ENCODE measurements around the gene FIGNL2.
"Not testable (repeated sequence)": the region's sequence is repeated elsewhere in the genome, so short reads cannot be mapped to it uniquely, and the experiment has no call there.

Gene FIGNL2

DNA sequence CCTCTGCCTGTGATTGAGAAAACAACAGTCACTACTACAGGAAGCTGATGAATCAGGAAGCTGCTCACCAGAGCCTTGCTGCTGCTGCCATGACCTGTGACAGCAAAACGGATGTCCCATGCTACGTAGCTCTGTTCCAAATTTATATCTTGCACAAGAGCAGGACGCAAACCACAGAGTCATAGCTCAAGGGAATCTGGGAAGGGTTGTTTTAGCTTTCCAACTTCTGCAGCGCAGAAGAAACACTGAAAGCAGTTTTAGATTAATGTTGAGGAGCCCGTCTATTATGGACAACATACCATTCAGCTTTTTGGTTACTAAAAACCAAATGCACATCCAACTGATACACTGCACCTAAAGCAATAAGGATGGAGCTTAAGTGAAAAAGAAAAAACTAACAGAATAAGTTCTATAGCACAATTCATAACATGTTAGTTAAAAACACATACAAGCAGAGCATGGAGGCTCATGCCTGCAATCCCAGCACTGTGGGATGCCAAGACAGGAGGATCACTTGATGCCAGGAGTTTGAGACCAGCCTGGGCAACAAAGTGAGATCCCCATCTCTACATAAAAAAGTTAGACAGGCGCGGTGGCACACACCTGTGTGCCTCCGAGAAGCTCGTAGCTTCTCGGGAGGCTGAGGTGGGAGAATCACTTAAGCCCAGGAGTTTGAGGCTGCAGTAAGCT is 37.6 kb upstream of the FIGNL2 start:
- peaks cover 2% of the 10 kb centered on the region for H3K27me3 Mint-ChIP-seq (ENCODE audit: low read depth)
- DNase-seq (ENCODE audit: low spot score): peak; percentile 23
- peaks cover 2% of the 10 kb centered on the region for H3K36me3 Mint-ChIP-seq (ENCODE audit: low read depth)
- H3K9me3 Mint-ChIP-seq: peaks cover 11% of the 10 kb centered on the region
- peak overlapping the region; percentile 52 for H3K4me3 Mint-ChIP-seq
- H3K27ac Mint-ChIP-seq: peak overlapping the region; percentile 79
- H3K4me1 Mint-ChIP-seq (ENCODE audit: low read depth): peaks cover 9% of the 10 kb centered on the region

DNA sequence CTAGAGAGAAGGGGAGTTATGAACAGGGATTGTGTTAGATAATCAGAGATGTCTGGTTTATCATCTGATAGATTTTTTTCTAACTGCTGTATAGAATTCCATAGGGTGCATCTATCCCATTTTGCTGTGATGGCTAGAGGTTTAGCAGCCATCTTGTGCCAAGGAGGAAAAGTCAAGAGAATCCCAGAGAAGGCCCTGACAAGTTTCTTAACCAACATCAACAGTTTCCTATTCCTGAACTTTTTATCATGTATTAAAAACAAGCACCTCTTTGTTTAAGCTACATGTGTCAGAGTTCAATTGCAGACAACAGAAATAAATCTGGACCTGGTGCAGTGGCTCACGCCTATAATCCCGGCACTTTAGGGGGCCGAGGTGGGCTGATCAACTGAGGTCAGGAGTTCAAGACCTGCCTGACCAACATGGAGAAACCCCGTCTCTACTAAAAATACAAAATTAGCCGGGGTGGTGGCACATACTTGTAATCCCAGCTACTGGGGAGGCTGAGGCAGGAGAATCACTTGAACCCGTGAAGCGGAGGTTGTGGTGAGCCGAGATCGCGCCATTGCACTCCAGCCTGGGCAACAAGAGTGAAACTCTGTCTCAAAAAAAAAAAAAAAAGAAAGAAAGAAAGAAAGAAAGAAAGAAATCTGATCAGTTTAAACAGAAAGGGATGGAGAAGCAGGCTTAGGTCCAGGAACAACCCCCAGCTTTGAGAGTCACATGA is 36.9 kb upstream of the FIGNL2 start:
- not testable (repeated sequence) for DNase-seq (ENCODE audit: low spot score); H3K36me3 Mint-ChIP-seq (ENCODE audit: low read depth); H3K4me1 Mint-ChIP-seq (ENCODE audit: low read depth); H3K27me3 Mint-ChIP-seq (ENCODE audit: low read depth)
- peaks cover 11% of the 10 kb centered on the region for H3K9me3 Mint-ChIP-seq
- peak overlapping the region; percentile 52 for H3K4me3 Mint-ChIP-seq
- peak overlapping the region; percentile 79 for H3K27ac Mint-ChIP-seq

DNA sequence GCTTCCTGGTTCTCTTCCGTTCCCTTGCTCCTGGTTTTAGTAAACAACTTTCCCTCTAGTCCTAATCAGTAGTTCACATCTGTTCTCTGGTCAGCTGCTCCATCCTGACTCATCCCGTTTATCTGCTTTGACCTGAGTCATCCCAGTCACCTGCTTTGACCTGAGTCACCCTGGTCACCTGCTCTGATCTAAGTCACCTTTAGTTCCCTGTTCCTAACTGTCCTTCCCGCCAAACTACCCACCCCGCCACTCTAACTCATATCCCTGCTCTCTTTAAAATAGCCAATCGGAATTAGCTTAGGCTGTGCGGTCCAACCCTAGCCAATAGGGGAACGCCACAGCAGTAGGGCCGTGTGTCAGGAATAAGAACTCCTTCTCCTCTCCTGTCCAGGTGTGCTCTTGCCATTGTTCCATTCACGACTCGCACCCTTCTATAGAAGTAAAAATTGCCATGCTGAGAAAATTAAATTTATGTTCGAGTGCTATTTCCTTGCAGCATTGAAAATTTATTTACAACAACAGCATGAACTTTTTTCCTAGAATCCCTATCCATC is 36.2 kb upstream of the FIGNL2 start:
- Mint-ChIP-seq H3K27ac (no peak overlapping the region), H3K9me3 (peaks cover 11% of the 10 kb centered on the region), H3K4me1 (ENCODE audit: low read depth) (peaks cover 9% of the 10 kb centered on the region), H3K4me3 (no peak overlapping the region), H3K27me3 (ENCODE audit: low read depth) (peaks cover 2% of the 10 kb centered on the region), H3K36me3 (ENCODE audit: low read depth) (peaks cover 2% of the 10 kb centered on the region)
- DNase-seq (ENCODE audit: low spot score): no peak

DNA sequence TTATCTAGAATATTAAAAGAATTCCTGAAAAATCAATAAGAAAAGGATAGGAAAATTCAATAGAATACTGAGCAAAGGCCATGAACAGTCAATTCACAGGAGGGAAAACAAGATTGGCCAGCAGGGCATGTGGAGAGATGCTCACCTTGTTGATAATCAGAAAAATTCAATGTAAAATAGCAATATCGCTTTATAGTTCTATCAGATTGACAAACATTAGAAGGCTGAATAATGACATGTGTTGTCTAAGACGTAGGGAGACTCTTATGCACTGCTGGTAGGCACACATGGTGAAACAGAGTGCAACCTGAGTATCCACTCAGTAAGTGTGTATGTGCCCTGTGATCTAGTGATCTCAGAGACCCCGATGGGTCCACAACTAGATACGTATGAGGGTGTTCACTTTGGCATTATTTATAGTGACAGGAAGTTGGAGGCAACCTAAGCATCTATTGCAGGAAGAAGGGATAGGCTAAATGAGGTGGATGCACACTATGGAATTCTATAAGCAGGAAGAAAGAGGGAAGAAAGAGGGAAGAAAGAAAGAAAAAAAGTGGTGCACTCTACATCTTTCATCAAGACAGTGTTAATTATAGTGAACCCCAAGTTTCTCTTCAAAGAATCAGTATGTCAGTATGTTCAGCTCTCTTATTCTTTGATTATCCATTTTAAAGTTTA is 35.6 kb upstream of the FIGNL2 start:
- H3K27ac Mint-ChIP-seq: no peak overlapping the region
- H3K27me3 Mint-ChIP-seq (ENCODE audit: low read depth): peaks cover 2% of the 10 kb centered on the region
- H3K4me1 Mint-ChIP-seq (ENCODE audit: low read depth): peaks cover 9% of the 10 kb centered on the region
- peaks cover 11% of the 10 kb centered on the region for H3K9me3 Mint-ChIP-seq
- no peak overlapping the region for H3K4me3 Mint-ChIP-seq
- H3K36me3 Mint-ChIP-seq (ENCODE audit: low read depth): peaks cover 2% of the 10 kb centered on the region
- DNase-seq (ENCODE audit: low spot score): no peak

DNA sequence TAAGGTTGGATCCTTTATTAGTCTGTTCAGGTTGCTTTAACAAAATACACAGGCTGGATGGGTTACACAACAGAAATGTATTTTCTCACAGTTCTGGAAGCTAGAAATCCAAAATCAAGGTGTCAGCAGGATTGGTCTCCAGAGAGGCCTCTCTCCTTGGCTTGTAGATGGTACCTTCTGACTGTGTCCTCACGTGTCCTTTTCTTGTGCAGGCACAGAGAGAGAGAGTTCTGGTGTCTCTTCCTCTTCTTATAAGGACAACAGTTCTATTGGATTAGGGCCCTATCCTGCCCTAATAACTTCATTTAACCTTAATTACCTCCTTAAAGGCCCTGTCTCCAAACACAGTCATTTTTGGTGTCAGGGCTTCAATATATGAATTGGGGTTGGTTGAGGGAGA is 34.8 kb upstream of the FIGNL2 start:
- Mint-ChIP-seq H3K27ac (no peak overlapping the region), H3K9me3 (peaks cover 11% of the 10 kb centered on the region)

DNA sequence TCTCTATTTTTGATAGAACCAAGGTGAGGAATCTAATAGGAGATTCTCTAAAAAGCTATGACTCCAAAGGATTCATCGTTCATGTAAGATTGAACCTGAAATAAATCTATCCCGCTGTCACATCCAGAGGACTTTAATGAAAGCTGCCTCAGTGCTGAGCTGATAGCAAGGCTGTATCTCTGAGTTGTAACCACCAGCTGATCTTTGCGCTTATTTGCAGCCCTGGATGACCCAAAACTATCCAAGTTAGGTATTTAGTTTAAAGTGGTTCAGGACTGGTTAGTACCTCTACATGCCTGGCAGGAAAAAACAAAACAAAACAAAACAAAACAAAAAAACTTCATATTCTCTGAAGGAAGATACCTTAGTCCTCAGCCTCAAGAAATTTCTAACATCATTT is 30.6 kb upstream of the FIGNL2 start:
- no peak overlapping the region for H3K27ac Mint-ChIP-seq
- H3K27me3 Mint-ChIP-seq (ENCODE audit: low read depth): peaks cover 6% of the 10 kb centered on the region
- H3K4me3 Mint-ChIP-seq: no peak overlapping the region
- no peaks in the 10 kb centered on the region for H3K9me3 Mint-ChIP-seq
- H3K4me1 Mint-ChIP-seq (ENCODE audit: low read depth): no peaks in the 10 kb centered on the region
- H3K36me3 Mint-ChIP-seq (ENCODE audit: low read depth): no peaks in the 10 kb centered on the region
- no peak for DNase-seq (ENCODE audit: low spot score)

More for the DNA sequence above, 34.8 kb upstream of the FIGNL2 start:
- H3K4me3 Mint-ChIP-seq: no peak overlapping the region
- DNase-seq (ENCODE audit: low spot score): no peak
- H3K4me1 Mint-ChIP-seq (ENCODE audit: low read depth): peaks cover 9% of the 10 kb centered on the region
- peaks cover 2% of the 10 kb centered on the region for H3K36me3 Mint-ChIP-seq (ENCODE audit: low read depth)
- peaks cover 6% of the 10 kb centered on the region for H3K27me3 Mint-ChIP-seq (ENCODE audit: low read depth)

DNA sequence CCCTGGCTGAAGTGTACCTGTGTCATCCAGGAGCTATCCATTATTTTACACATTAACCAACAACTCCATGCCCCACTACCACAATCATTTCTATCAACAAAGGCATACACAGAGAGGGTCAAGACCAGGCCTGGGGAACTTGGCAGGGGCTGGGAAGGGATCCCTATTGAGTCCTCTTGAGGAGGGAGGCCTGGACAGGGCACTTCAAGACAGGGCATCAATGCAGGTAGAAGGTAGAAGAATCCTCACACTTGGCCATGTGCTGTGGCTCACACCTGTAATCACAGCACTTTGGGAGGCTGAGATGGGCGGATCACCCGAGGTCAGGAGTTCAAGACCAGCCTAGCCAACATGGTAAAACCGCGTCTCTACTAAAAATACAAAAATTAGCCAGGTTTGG is 26.0 kb upstream of the FIGNL2 start:
- Mint-ChIP-seq H3K27ac (no peak overlapping the region), H3K4me3 (no peak overlapping the region), H3K27me3 (ENCODE audit: low read depth) (peaks cover 27% of the 10 kb centered on the region), H3K4me1 (ENCODE audit: low read depth) (no peaks in the 10 kb centered on the region), H3K36me3 (ENCODE audit: low read depth) (no peaks in the 10 kb centered on the region), H3K9me3 (no peaks in the 10 kb centered on the region)
- no peak for DNase-seq (ENCODE audit: low spot score)

DNA sequence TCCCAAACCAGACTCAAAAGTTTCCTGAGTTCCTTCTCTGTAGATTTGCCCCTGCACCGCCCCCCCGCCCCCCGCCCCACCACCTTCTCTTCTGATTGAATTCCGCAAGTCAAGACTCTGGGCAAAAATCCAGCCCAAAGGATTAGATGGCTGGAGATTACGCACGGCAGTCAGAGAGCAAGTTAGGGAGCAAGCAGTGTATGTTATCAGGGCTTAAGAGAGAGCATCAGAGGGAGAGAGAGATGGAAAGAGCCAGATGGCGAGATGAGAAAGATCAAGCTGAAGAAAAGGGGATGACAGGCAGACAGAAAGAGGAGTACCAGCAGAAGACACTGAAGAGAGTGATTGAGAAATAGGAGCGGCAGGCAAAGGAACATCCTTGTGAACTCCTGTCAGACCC is 25.5 kb upstream of the FIGNL2 start:
- Mint-ChIP-seq H3K36me3 (ENCODE audit: low read depth) (no peaks in the 10 kb centered on the region), H3K9me3 (no peaks in the 10 kb centered on the region), H3K27me3 (ENCODE audit: low read depth) (peaks cover 28% of the 10 kb centered on the region), H3K4me3 (no peak overlapping the region), H3K4me1 (ENCODE audit: low read depth) (no peaks in the 10 kb centered on the region), H3K27ac (no peak overlapping the region)
- no peak for DNase-seq (ENCODE audit: low spot score)

DNA sequence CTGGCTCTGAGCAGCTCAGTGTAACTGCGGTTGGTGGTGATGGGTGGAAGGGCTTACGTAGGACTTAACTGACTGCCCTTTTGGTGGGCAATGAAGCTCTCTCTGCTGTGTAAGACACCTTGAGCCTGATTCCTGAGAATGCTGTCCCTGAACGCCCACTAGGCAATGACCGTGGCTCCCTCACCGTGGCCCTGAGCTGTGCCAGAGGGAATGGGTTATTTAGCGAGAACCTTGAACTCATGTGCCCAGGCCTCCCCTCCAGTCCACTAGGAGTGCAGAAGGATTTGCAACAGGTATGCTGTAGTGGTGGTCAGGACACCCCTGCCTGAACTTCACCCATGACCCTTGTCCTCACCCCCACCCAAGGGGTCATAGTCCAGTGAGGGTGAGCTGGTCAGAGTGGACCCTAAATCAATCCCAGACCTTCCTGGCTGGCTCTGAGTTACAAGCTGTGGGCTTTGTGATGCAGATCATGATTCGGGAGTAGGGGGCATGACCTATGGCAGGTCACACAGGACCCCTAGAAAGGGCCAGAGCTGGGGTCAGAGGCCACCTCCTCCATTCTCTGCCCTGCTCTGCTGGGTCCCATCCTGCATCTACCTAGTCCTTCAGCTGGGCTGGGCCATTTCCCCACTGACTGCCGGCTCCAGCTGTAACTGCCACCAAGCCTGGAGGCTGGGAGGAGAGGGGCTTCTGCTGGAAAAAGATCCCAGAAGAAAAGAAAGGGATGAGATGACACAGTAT is 24.9 kb upstream of the FIGNL2 start:
- no peak overlapping the region for H3K4me3 Mint-ChIP-seq
- H3K9me3 Mint-ChIP-seq: no peaks in the 10 kb centered on the region
- H3K36me3 Mint-ChIP-seq (ENCODE audit: low read depth): no peaks in the 10 kb centered on the region
- no peak overlapping the region for H3K27ac Mint-ChIP-seq
- H3K27me3 Mint-ChIP-seq (ENCODE audit: low read depth): peaks cover 29% of the 10 kb centered on the region
- H3K4me1 Mint-ChIP-seq (ENCODE audit: low read depth): no peaks in the 10 kb centered on the region
- no peak for DNase-seq (ENCODE audit: low spot score)

DNA sequence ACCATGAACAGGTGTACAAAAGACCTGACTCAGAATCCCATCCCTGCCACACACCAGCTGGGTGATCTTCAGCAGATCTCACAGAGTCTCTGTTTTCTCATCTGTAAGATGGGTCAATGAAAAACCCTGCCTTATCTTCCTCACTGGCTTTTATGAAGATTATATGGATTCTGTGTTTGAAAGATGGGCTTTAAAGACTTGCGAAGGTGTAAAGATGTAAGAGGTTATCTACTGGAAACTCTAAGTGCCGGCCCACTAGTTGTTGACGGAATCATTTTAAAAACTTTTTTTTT is 24.1 kb upstream of the FIGNL2 start:
- no peak overlapping the region for H3K27ac Mint-ChIP-seq
- DNase-seq (ENCODE audit: low spot score): no peak
- no peaks in the 10 kb centered on the region for H3K9me3 Mint-ChIP-seq
- H3K4me3 Mint-ChIP-seq: no peak overlapping the region
- no peaks in the 10 kb centered on the region for H3K36me3 Mint-ChIP-seq (ENCODE audit: low read depth)
- no peaks in the 10 kb centered on the region for H3K4me1 Mint-ChIP-seq (ENCODE audit: low read depth)
- H3K27me3 Mint-ChIP-seq (ENCODE audit: low read depth): peaks cover 36% of the 10 kb centered on the region

DNA sequence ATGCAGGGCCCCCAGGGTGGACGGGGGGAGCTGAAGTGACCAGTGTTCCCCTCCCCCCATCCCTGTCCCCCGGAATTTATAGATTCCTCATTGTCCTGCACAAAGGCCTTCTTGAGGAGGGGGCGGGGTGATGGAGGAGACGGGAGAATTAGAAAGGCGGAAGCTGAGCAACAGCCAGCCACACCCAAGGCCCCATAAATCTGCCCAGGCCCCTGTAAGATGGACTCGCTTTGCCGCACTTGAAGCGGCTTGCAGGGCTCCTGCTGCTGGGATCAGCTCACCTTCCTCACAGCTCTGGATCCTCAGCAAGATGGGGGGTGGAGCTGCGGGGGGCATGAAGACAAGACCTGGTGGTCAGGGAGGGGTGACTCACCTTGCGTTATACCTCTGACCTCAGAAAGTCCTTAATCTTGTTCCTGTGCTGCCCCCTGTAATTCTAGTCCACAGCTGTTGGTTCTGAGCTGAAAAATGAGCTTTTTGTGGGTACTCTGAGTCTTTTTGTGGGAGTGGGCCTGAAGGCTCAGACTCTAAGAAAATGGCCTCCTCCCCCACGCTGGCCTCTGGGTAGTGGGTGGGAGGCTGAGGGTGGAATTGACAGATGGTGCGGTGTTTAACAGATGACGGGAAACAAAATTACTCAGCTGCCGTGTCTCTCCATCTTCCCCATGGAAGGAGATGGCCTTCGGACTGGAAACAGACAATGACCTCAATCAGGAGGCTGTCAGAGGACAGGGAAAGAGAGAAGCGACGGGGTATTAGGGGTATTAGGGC is 23.6 kb upstream of the FIGNL2 start:
- DNase-seq (ENCODE audit: low spot score): no peak
- no peaks in the 10 kb centered on the region for H3K4me1 Mint-ChIP-seq (ENCODE audit: low read depth)
- H3K4me3 Mint-ChIP-seq: no peak overlapping the region

DNA sequence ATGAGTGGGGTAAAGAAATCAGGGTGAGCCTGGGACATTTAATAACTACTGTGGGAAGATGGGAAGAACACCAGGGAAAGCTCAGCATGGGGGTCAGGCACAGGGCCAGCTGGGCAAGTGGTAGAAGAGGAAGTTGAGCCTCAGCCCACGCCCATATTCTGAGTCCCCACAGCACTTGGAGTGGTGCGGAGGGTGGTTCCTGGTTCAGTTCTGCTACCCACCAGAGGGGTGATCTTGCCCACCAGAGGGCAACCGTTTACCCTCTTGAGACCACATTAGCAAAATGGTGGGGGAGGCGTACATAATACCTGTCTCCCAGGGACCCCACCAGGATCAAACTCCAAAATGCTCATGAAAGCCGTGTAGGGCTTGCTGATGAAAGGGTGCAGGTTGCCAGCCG is 22.6 kb upstream of the FIGNL2 start:
- Mint-ChIP-seq H3K36me3 (ENCODE audit: low read depth) (no peaks in the 10 kb centered on the region), H3K4me1 (ENCODE audit: low read depth) (no peaks in the 10 kb centered on the region), H3K27ac (no peak overlapping the region), H3K9me3 (no peaks in the 10 kb centered on the region), H3K27me3 (ENCODE audit: low read depth) (peaks cover 45% of the 10 kb centered on the region), H3K4me3 (no peak overlapping the region)
- no peak for DNase-seq (ENCODE audit: low spot score)

More for the DNA sequence above, 23.6 kb upstream of the FIGNL2 start:
- Mint-ChIP-seq H3K36me3 (ENCODE audit: low read depth) (no peaks in the 10 kb centered on the region), H3K9me3 (no peaks in the 10 kb centered on the region), H3K27me3 (ENCODE audit: low read depth) (peaks cover 42% of the 10 kb centered on the region), H3K27ac (no peak overlapping the region)

DNA sequence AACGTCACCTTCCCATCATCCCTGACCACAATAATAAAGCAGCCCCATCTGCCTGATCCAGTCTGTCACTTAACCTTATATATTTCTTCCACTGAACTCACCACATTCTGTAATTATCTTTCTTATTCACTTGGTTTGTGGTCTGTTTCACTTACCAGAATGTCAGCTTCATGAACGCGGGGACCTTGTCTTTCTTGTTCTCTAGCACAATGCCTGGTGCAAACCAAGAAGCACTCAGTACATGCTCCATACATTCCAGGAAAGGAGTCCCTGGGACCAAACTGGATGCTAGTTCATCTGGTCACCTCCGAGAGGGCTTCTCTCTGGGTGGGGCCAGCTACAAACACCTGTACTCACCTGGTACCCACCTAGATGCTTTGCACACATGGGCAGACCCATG is 22.0 kb upstream of the FIGNL2 start:
- H3K27me3 Mint-ChIP-seq (ENCODE audit: low read depth): peaks cover 47% of the 10 kb centered on the region
- DNase-seq (ENCODE audit: low spot score): no peak
- no peak overlapping the region for H3K4me3 Mint-ChIP-seq
- H3K9me3 Mint-ChIP-seq: no peaks in the 10 kb centered on the region
- no peaks in the 10 kb centered on the region for H3K4me1 Mint-ChIP-seq (ENCODE audit: low read depth)
- no peaks in the 10 kb centered on the region for H3K36me3 Mint-ChIP-seq (ENCODE audit: low read depth)
- no peak overlapping the region for H3K27ac Mint-ChIP-seq

Data from T-helper 2 cell treated with Interferon-gamma antibody and Interleukin-4, amounts not matched to agents 5 μg/mL and 100 μg/mL, for 36 hours (primary cell).